ENCODE data around the gene PPP4R3A. TPM values are rescaled to one million over a fixed set of nuclear protein-coding genes. Genes with fewer than 3 reads are reported as not detected.

Gene PPP4R3A
- total and polyA plus RNA-seq, 10 of the 15 experiments (the other 5 are each of a cell fraction or from before 2014, with no cell fraction given): 19.4 to 97.8 (median 62.9) TPM

DNA sequence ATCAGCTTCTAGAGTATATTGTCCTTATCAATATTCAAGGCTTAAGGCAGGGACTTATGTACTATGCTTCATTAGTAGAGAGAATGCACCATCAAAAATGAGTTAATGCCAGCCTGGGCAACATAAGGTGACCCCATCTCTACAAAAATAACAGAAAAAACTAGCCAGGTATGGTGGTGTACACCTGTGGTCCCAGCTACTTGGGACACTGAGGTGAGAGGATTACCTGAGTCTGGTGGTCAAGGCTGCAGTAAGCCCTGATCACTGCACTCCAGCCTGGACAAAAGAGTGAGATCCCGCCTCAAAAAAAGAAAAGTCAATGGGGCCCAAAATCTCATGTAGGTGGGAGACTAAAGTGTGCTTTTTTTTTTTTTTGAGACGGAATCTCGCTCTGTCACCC is 8.8 kb downstream of the PPP4R3A start:
- Histone ChIP-seq H3K27me3 (replicated peaks in 1 of 2; ENCODE audit: control insufficient read depth in 2 of 2, insufficient read depth in 2 of 2, low read length in 1 of 2) (no peaks in the 10 kb centered on the region), H3K9me3 (replicated peaks; ENCODE audit: control insufficient read depth, insufficient read depth, low read length) (no peaks in the 10 kb centered on the region; the same call in 2 of the 3 replicates), H3K79me2 (ENCODE audit: control insufficient read depth, insufficient read depth, low read length) (peaks cover 92% of the 10 kb centered on the region), H3K9ac (ENCODE audit: control insufficient read depth, insufficient read depth, low read length) (no peak overlapping the region), H2AFZ (ENCODE audit: control insufficient read depth, low read depth, low read length) (no peak overlapping the region), H3K36me3 (ENCODE audit: control insufficient read depth in 2 of 2, insufficient read depth in 2 of 2, low read length in 1 of 2) (peaks cover 2 to 34% of the 10 kb centered on the region in 2 experiments; a peak in 3 of 4 replicates), H4K20me1 (ENCODE audit: control insufficient read depth, insufficient read depth) (peaks cover 8% of the 10 kb centered on the region; the same call in 1 of the 2 replicates), H3K4me1 (ENCODE audit: control insufficient read depth, insufficient read depth, low read length) (peaks cover 13% of the 10 kb centered on the region), H3K27ac (ENCODE audit: control insufficient read depth, insufficient read depth) (no peak overlapping the region), H3K4me3 (no peak overlapping the region), H3K4me2 (ENCODE audit: control insufficient read depth, insufficient read depth) (no peak overlapping the region)
- no peak for ATAC-seq
- in situ Hi-C loops (cut with MboI): loop anchor here (25.0 kb wide), 1 partner anchor 1114 kb away; the partner anchor contains the start of gene CALM1
- FAIRE-seq: no peak
- TF ChIP-seq NR2F1 (conservative IDR thresholded peaks at IDR 0.05) (no peak), ATF7 (IDR thresholded peaks at IDR 0.05; ENCODE audit: low read depth) (no peak), PAX8 (IDR thresholded peaks at IDR 0.05) (no peak), KLF5 (IDR thresholded peaks at IDR 0.05; ENCODE audit: partially characterized antibody) (no peak), POLR2AphosphoS5 (IDR thresholded peaks at IDR 0.05; ENCODE audit: low read length) (0 out of 2 replicates have a peak, but pooled peaks have one; percentile 18)
- ChIA-PET POLR2A (interaction anchor here (0.6 to 2.5 kb wide), 2 partner anchors 9 to 426 kb away, joined by 3 to 12 read pairs; partner anchors contain the start of gene PPP4R3A), SMC1A (ENCODE audit: uncharacterized antibody, unreplicated experiment) (interaction anchor here (1.1 to 1.5 kb wide), 2 partner anchors 8 to 16 kb away, joined by 3 to 4 read pairs; partner anchors contain the start of gene PPP4R3A), RAD21 (ENCODE audit: unreplicated experiment) (interaction anchor here (1.7 kb wide), 1 partner anchor 8 kb away, joined by 6 read pairs; the partner anchor contains the start of gene PPP4R3A), CTCF (interaction anchor here (0.9 to 1.2 kb wide), 3 partner anchors 9 to 29 kb away, joined by 3 read pairs; no protein-coding TSS in a partner anchor)
- 100% methylated on average over 3 of the region's 3 CpGs for WGBS (ENCODE audit: insufficient coverage, insufficient replicate concordance, low lambda C conversion rate, missing lambda C conversion rate)
- intact Hi-C loops (cut with micrococcal nuclease; ENCODE audit: unreplicated experiment): loop anchor here (10.0 kb wide), 1 partner anchor 177 kb away; no protein-coding TSS in a partner anchor
- BruUV-seq (replicated peaks): no TSS peak
- DNase-seq (ENCODE audit: low read depth, low spot score): no peak

DNA sequence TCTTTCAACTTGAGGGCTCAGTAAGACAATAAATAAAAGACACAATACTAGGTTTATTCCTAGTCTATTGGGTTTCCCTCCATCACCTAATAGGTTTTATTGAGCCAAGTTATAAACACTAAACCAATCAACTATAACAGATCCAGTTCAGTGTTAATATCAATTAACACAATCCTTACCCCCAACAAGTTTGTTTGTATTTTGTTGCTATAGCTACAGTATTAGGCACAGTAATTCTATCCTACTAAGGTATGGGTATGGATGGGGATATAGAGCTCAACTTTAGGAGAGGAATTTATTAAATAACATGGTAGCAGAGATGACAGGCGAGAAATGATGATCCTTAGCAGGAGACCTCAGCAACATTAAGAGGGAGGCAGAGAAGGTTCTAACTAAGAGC is 13.3 kb downstream of the PPP4R3A start:
- CTCF ChIA-PET: interaction anchor here (3.5 kb wide), 1 partner anchor 12 kb away, joined by 18 read pairs; no protein-coding TSS in a partner anchor
- intact Hi-C loops (cut with micrococcal nuclease; ENCODE audit: unreplicated experiment) (no loop called here), in situ Hi-C loops (cut with MboI) (no loop called here)

More for the DNA sequence above, 13.3 kb downstream of the PPP4R3A start:
- no TSS peak for BruUV-seq (replicated peaks)
- H3K9ac ChIP-seq (ENCODE audit: control insufficient read depth, insufficient read depth, low read length): no peak overlapping the region
- H3K36me3 ChIP-seq (ENCODE audit: control insufficient read depth in 2 of 2, insufficient read depth in 2 of 2, low read length in 1 of 2): peaks cover 1 to 22% of the 10 kb centered on the region in 2 experiments; a peak in 2 of 4 replicates
- TF ChIP-seq EED (IDR thresholded peaks at IDR 0.05; ENCODE audit: low read depth) (no peak), SIN3A (IDR thresholded peaks at IDR 0.05; ENCODE audit: low read depth, low read length) (no peak), ZNF207 (IDR thresholded peaks at IDR 0.05; ENCODE audit: borderline replicate concordance) (no peak), SUPT20H (IDR thresholded peaks at IDR 0.05; ENCODE audit: borderline replicate concordance, control insufficient read depth, low read depth, low read length) (no peak), SUZ12 (IDR thresholded peaks at IDR 0.05; ENCODE audit: unreplicated experiment) (no peak), SIX5 (IDR thresholded peaks at IDR 0.05; ENCODE audit: low read depth, low read length, severe bottlenecking) (no peak), SP1 (IDR thresholded peaks at IDR 0.05; ENCODE audit: low read depth, low read length) (no peak)
- TF ChIP-seq, protein P1, sequence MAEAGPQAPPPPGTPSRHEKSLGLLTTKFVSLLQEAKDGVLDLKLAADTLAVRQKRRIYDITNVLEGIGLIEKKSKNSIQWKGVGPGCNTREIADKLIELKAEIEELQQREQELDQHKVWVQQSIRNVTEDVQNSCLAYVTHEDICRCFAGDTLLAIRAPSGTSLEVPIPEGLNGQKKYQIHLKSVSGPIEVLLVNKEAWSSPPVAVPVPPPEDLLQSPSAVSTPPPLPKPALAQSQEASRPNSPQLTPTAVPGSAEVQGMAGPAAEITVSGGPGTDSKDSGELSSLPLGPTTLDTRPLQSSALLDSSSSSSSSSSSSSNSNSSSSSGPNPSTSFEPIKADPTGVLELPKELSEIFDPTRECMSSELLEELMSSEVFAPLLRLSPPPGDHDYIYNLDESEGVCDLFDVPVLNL (IDR thresholded peaks at IDR 0.05; ENCODE audit: low read depth, low read length): no peak
- TF ChIP-seq, protein P2, sequence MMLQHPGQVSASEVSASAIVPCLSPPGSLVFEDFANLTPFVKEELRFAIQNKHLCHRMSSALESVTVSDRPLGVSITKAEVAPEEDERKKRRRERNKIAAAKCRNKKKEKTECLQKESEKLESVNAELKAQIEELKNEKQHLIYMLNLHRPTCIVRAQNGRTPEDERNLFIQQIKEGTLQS (IDR thresholded peaks at IDR 0.05; ENCODE audit: borderline replicate concordance, extremely low read depth, low read depth, low read length): no peak
- H3K4me1 ChIP-seq (ENCODE audit: control insufficient read depth, insufficient read depth, low read length): peaks cover 35% of the 10 kb centered on the region
- no peak for FAIRE-seq
- 91% methylated on average over 1 of the region's 1 CpG for WGBS (ENCODE audit: insufficient coverage, insufficient replicate concordance, low lambda C conversion rate, missing lambda C conversion rate)
- H3K4me3 ChIP-seq: peak overlapping the region; percentile 34; the same call in 1 of the 2 replicates
- POLR2A ChIA-PET: interaction anchor here (2.9 kb wide), 1 partner anchor 8 kb away, joined by 8 read pairs; no protein-coding TSS in a partner anchor
- RAD21 ChIA-PET (ENCODE audit: unreplicated experiment): interaction anchor here (0.8 to 1.3 kb wide), 2 partner anchors 9 to 76 kb away, joined by 3 read pairs; no protein-coding TSS in a partner anchor
- no peak for DNase-seq (ENCODE audit: low read depth, low spot score)
- ATAC-seq: peak; percentile 24
- peaks cover 2% of the 10 kb centered on the region for H4K20me1 ChIP-seq (ENCODE audit: control insufficient read depth, insufficient read depth)
- H3K4me2 ChIP-seq (ENCODE audit: control insufficient read depth, insufficient read depth): peak overlapping the region; percentile 78
- no peaks in the 10 kb centered on the region for H3K27me3 ChIP-seq (replicated peaks in 1 of 2; ENCODE audit: control insufficient read depth in 2 of 2, insufficient read depth in 2 of 2, low read length in 1 of 2)
- no peaks in the 10 kb centered on the region for H3K9me3 ChIP-seq (replicated peaks; ENCODE audit: control insufficient read depth, insufficient read depth, low read length)
- SMC1A ChIA-PET (ENCODE audit: uncharacterized antibody, unreplicated experiment): interaction anchor here (0.6 to 2.0 kb wide), 3 partner anchors 12 to 415 kb away, joined by 3 to 7 read pairs (median 3); partner anchors contain the start of gene PPP4R3A
- peak overlapping the region; percentile 67; the same call in 1 of the 2 replicates for H3K27ac ChIP-seq (ENCODE audit: control insufficient read depth, insufficient read depth)
- peaks cover 92% of the 10 kb centered on the region for H3K79me2 ChIP-seq (ENCODE audit: control insufficient read depth, insufficient read depth, low read length)
- H2AFZ ChIP-seq (ENCODE audit: control insufficient read depth, low read depth, low read length): no peak overlapping the region

All from GM12878 (cell line).